Smooth muscle cell of the pulmonary artery (primary cell): ENCODE results near the gene ZNF460. TPM values are rescaled to one million over a fixed set of nuclear protein-coding genes. Genes with fewer than 3 reads are reported as not detected.

Source experiments
- total RNA-seq: library from RNA; depleted of rRNA; stranded (reverse); fragments of >200 nt; gene quantifications from 2 replicates; pipeline ENCODE4 v1.2.3, GENCODE V29; 2014

ZNF460 gene
- 125 and 136 TPM in 2 replicates for total RNA-seq

GRCh38 chr19:57280165-57280961 is at the start of gene ZNF460:
ZNF460 (plus strand) TSS chr19:57280485; CDS start chr19:57280807, 322 bp downstream.

GRCh38 chr19:57240311-57241090 is 39.8 kb upstream of the ZNF460 start, which contains the start of gene ZNF805:
ZNF805 (plus strand) TSS chr19:57240632; CDS start chr19:57240892, 260 bp downstream.

DNA sequence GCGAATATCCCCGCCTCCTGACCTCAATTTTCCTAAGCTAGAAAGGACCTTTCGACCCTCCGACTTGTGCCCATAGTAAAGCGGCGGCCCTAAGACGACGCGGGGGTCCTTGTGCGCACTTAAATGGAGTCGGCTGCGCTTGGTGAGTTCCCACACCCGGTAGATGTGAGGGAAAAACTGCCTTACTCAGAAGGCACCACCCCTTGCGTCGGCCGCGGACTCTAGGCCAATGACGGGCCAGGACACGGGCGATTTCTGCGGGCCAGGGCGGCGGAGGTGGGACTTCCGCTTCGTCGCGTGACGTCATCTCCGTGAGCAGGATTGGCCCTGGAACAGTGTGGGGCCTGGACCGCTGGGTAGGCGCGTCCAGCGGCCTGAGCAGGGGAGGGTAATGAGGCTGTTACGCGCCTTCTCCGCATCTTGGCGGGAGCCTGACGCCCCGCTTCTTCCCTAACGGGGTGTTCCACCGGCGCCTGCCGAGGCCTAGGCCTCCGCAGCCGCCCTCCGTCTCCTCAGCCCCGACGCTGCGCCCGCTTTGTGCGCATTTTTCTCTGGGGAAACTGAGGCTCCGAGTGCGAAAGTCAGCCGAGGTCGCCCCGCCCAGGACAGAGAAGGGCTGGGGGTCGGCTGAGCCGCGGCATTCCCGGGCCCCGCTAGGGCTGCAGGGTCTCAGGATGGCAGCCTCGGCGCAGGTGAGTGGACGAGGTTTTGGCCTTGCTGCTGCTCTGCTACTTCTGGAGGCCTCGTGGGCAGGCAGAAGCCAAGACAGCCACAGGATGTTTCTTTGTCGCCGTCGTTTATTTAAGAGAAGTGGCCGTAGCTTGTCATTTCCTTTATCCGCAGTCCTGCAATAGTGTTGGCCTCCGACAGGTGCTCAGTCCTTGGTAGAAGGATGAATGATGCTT is 40.1 kb downstream of the ZNF460 start, which contains the start of gene ZNF543:
TSS of gene ZNF543 (plus strand) at position 293 of the 905 bp plus-strand sequence. CDS start at position 675, 382 bp downstream.

Other genes starting within 250 kb of the ZNF460 start
- gene USP29, start 160.5 kb upstream of the ZNF460 start, total RNA-seq, result not detected in 2 replicates
- gene ZIM3, start 135.3 kb upstream of the ZNF460 start, total RNA-seq, result not detected in 2 replicates
- gene DUXA, start 113.0 kb upstream of the ZNF460 start, total RNA-seq, result not detected in 2 replicates
- 39.9 and 55.3 TPM in 2 replicates for gene ZNF264, start 89.0 kb upstream of the ZNF460 start, total RNA-seq
- 0.23 and 0.46 TPM in 2 replicates for gene AURKC, start 49.5 kb upstream of the ZNF460 start, total RNA-seq
- 38.6 and 40.7 TPM in 2 replicates for gene ZNF805, start 39.9 kb upstream of the ZNF460 start, total RNA-seq
- gene ZNF543, start 40.0 kb downstream of the ZNF460 start, total RNA-seq, result 11.2 and 12.3 TPM in 2 replicates
- gene ZNF304, start 70.8 kb downstream of the ZNF460 start, total RNA-seq, result 9.5 and 10.9 TPM in 2 replicates
- gene TRAPPC2B, start 83.1 kb downstream of the ZNF460 start, total RNA-seq, result 6.6 and 7.5 TPM in 2 replicates
- gene ZNF547, start 83.1 kb downstream of the ZNF460 start, total RNA-seq, result 3.7 and 3.8 TPM in 2 replicates
- gene ZNF548, start 109.4 kb downstream of the ZNF460 start, total RNA-seq, result 18.8 and 21.2 TPM in 2 replicates
- 13.8 and 14.2 TPM in 2 replicates for gene ZNF17, start 130.7 kb downstream of the ZNF460 start, total RNA-seq
- 10.0 and 15.4 TPM in 2 replicates for gene ZNF749, start 154.8 kb downstream of the ZNF460 start, total RNA-seq
- 0.72 and 0.76 TPM in 2 replicates for gene VN1R1, start 176.7 kb downstream of the ZNF460 start, total RNA-seq
- gene ZNF772, start 197.1 kb downstream of the ZNF460 start, total RNA-seq, result 17.5 and 19.9 TPM in 2 replicates
- gene ZNF419, start 207.3 kb downstream of the ZNF460 start, total RNA-seq, result 13.8 and 13.9 TPM in 2 replicates
- gene ZNF773, start 219.5 kb downstream of the ZNF460 start, total RNA-seq, result 13.7 and 22.1 TPM in 2 replicates
- gene ZNF549, start 246.9 kb downstream of the ZNF460 start, total RNA-seq, result 6.5 and 7.2 TPM in 2 replicates